Prostate gland (tissue), 2 donors: ENCODE results near the gene NMUR1. TPM values are rescaled to one million over a fixed set of nuclear protein-coding genes. Genes with fewer than 3 reads are reported as not detected.

ENCODE experiments used
- DNase-seq: peaks from one replicate; pipeline ENCODE4 v3.0.0-alpha.2; 2019; ENCODE audit warnings: low spot score
- H3K27ac ChIP-seq, 2 donors: fragments of 200-600 bp; sonication (generic); 2 replicates each; pipeline ENCODE4 v1.5.1; 2017 to 2019
- H3K27me3 ChIP-seq: fragments of 200-600 bp; sonication (generic); replicated peaks from 2 replicates; pipeline ENCODE4 v1.5.1; 2019; ENCODE audit not compliant: insufficient read depth
- H3K36me3 ChIP-seq, 2 donors: fragments of 200-600 bp; sonication (generic); 1 replicate in 1 of 2; 2 replicates in 1 of 2; pipeline versions ENCODE4 v1.5.1 to v1.8.1; 2017 to 2019
- H3K4me1 ChIP-seq: fragments of 200-600 bp; sonication (generic); replicated peaks from 2 replicates; pipeline ENCODE4 v1.5.1; 2019
- H3K4me3 ChIP-seq, 2 donors: fragments of 200-600 bp; sonication (generic); 2 replicates each; pipeline ENCODE4 v1.5.1; 2017 to 2019
- H3K9me3 ChIP-seq: fragments of 200-600 bp; sonication (generic); 2 replicates; pipeline ENCODE4 v1.5.1; 2017
- CTCF ChIP-seq, 4 experiments: fragments of 200-600 bp in 2 of 4; fragments of 450-650 bp in 2 of 4; sonication (generic) in 2 of 4; IDR thresholded peaks; 1 replicate in 3 of 4; 2 replicates in 1 of 4; pipeline ENCODE4 v1.5.1; 2016 to 2019; ENCODE audit warnings: antibody characterized with exemption in 4 of 4, mild to moderate bottlenecking in 2 of 4, moderate library complexity in 2 of 4
- POLR2A ChIP-seq: fragments of 450-650 bp; IDR thresholded peaks from one replicate; pipeline ENCODE4 v1.6.1; 2016; ENCODE audit warnings: antibody characterized with exemption, mild to moderate bottlenecking
- POLR2AphosphoS5 ChIP-seq: sonication (generic); formaldehyde crosslinking; IDR thresholded peaks from one replicate; pipeline ENCODE4 v1.6.1; 2017; ENCODE audit warnings: antibody characterized with exemption
- WGBS: methylation state at CpG from one replicate; pipeline ENCODE4 v1.1.5; 2018; 5-methylcytosine and 5-hydroxymethylcytosine counted together
- intact Hi-C: fragments of 100-400 bp; cut with DNase I; formaldehyde crosslinking; loops from one replicate; pipeline ENCODE4 v1.14.2; 2022
- total RNA-seq, 2 donors: library from RNA; depleted of rRNA; stranded (reverse); fragments of >200 nt; gene quantifications; one replicate each; pipeline ENCODE4 v1.1.0, GENCODE V29; 2016

Gene NMUR1
- total RNA-seq, 2 donors from 2014 or later, result 1.1 to 4.3 TPM

GRCh38 chr2:231526341-231527090 lies 3.7 kb downstream of the NMUR1 start:
- intact Hi-C loops, result no loop called here
- no peak for DNase-seq
- no peak overlapping the region for H3K4me3 ChIP-seq
- no peaks in the 10 kb centered on the region for H3K27me3 ChIP-seq
- TF ChIP-seq POLR2A, result no peak
- no peak for TF ChIP-seq POLR2AphosphoS5
- TF ChIP-seq CTCF (IDR thresholded peaks at IDR 0.05), result no peak
- no peaks in the 10 kb centered on the region for H3K4me1 ChIP-seq
- 87% methylated on average over 16 of the region's 16 CpGs for WGBS
- H3K36me3 ChIP-seq, result no peaks in the 10 kb centered on the region
- no peaks in the 10 kb centered on the region for H3K9me3 ChIP-seq
- no peak overlapping the region for H3K27ac ChIP-seq

DNA sequence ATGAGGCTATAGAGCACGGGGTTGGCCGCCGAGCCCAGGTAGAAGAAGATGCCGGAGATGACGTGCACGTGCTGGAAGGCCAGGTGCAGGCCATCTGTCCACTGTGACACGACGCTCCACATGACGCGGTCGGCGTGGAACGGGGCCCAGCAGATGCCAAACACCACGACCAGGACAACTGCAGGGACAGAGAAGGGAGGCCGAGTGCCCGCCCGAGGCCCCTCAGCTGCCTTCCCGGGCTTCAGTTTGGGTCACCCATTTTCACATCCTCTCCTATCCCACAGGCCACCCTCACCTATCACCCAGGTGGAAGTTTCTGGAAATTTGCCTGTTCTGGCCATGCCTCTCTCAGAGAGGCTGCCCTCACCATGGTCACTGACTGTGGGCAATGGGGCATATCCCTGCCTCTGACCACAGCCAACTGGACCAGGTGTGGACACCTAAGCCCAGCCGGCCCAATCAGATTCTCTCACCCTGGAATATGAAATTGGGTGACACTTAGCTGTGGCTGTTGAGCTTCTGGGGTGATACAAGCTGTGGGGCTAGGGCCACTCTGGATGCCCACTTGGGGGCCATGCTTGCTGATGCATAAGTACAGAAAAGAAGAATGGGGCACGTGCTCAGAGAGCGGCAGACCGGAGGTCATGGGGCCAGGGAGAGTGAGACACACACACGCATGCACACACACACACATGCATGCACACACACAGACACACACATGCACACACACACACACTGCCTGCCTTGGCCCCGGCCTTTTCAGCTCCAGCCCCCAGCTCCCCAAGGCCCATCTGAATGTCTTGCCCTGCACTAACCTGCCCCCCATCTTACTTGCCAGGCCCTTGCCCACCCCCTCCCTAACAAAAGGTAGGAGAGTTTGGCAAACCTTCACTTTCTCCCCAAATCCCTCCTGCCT lies 4.7 kb downstream of the NMUR1 start:
- Histone ChIP-seq H3K27me3 (no peaks in the 10 kb centered on the region), H3K4me1 (no peaks in the 10 kb centered on the region), H3K9me3 (no peaks in the 10 kb centered on the region), H3K4me3 (no peak overlapping the region), H3K27ac (no peak overlapping the region), H3K36me3 (no peaks in the 10 kb centered on the region)
- WGBS, result 96% methylated on average over 24 of the region's 24 CpGs
- DNase-seq, result no peak
- intact Hi-C loops, result no loop called here
- TF ChIP-seq POLR2AphosphoS5 (no peak), POLR2A (no peak), CTCF (IDR thresholded peaks at IDR 0.05) (no peak)

- intact Hi-C loops, result no loop called here
- Histone ChIP-seq H3K27ac (no peak overlapping the region), H3K9me3 (no peaks in the 10 kb centered on the region), H3K4me1 (no peaks in the 10 kb centered on the region), H3K36me3 (no peaks in the 10 kb centered on the region), H3K27me3 (no peaks in the 10 kb centered on the region), H3K4me3 (no peak overlapping the region)
- TF ChIP-seq POLR2AphosphoS5 (no peak), CTCF (IDR thresholded peaks at IDR 0.05) (no peak), POLR2A (no peak)
- WGBS, result 91% methylated on average over 16 of the region's 16 CpGs
- no peak for DNase-seq
Observed at GRCh38 chr2:231524477-231525247, 5.6 kb downstream of the NMUR1 start.

- no peaks in the 10 kb centered on the region for H3K4me1 ChIP-seq
- no peak overlapping the region for H3K27ac ChIP-seq
- H3K9me3 ChIP-seq, result no peaks in the 10 kb centered on the region
- H3K4me3 ChIP-seq, result no peak overlapping the region
- TF ChIP-seq POLR2AphosphoS5 (no peak), CTCF (IDR thresholded peaks at IDR 0.05) (no peak), POLR2A (no peak)
- WGBS, result 73% methylated on average over 11 of the region's 11 CpGs
- H3K36me3 ChIP-seq, result no peaks in the 10 kb centered on the region
- H3K27me3 ChIP-seq, result no peaks in the 10 kb centered on the region
- intact Hi-C loops, result no loop called here
- no peak for DNase-seq
Observed at GRCh38 chr2:231523451-231524285, 6.6 kb downstream of the NMUR1 start.
